IMR-90 (cell line): ENCODE data around the gene UBP1. TPM values are rescaled to one million over a fixed set of nuclear protein-coding genes. Genes with fewer than 3 reads are reported as not detected.

Experiments used
- ATAC-seq: fragments of 200-7000 bp; cut with Tn5 transposase; 2 replicates; pipeline ENCODE4 v1.9.1; 2020; ENCODE audit warnings: low read depth, mild to moderate bottlenecking, moderate library complexity
- BruUV-seq: library from RNA; stranded (reverse); fragments of 400-500 nt; replicated peaks from 2 replicates; lab custom pipeline; 2021; lab: Mats Ljungman, UMichigan
- CTCF ChIA-PET: fragments of 300-600 bp; formaldehyde crosslinking; extraction: SDS; loops from one replicate; lab custom pipeline; 2021; ENCODE audit warnings: antibody characterized with exemption; lab: Yijun Ruan, JAX
- POLR2A ChIA-PET: fragments of 300-600 bp; sonication (Branson Sonifier 250); formaldehyde crosslinking; loops from one replicate; lab custom pipeline; 2022; ENCODE audit warnings: antibody characterized with exemption; ENCODE audit not compliant: unreplicated experiment; lab: Charles Lee
- DNase-seq: peaks from one replicate; pipeline ENCODE4 v3.0.0; 2013
- H2AFZ ChIP-seq: replicated peaks from 2 replicates; pipeline ENCODE3; 2013; ENCODE audit warnings: low read length, mild to moderate bottlenecking; ENCODE audit not compliant: poor library complexity
- H2AK5ac ChIP-seq: 2 replicates; pipeline ENCODE4 v1.6.1; 2013; ENCODE audit warnings: low read depth, low read length, inconsistent platforms
- H2AK9ac ChIP-seq: replicated peaks from 2 replicates; pipeline ENCODE3; 2013; ENCODE audit warnings: mild to moderate bottlenecking, low read depth, low read length, moderate library complexity; ENCODE audit not compliant: poor library complexity
- H2BK120ac ChIP-seq: 2 replicates; pipeline ENCODE4 v1.6.1; 2013; ENCODE audit warnings: low read depth, low read length, inconsistent platforms
- H2BK15ac ChIP-seq: 3 replicates; pipeline ENCODE4 v1.6.1; 2013; ENCODE audit warnings: low read depth, low read length, inconsistent platforms
- H2BK20ac ChIP-seq: 2 replicates; pipeline ENCODE4 v1.6.1; 2013; ENCODE audit warnings: low read depth, mild to moderate bottlenecking, inconsistent platforms, low read length, moderate library complexity
- H2BK5ac ChIP-seq: 2 replicates; pipeline ENCODE4 v1.6.1; 2013; ENCODE audit warnings: mild to moderate bottlenecking, low read depth, low read length, inconsistent platforms; ENCODE audit not compliant: poor library complexity, severe bottlenecking
- H3K14ac ChIP-seq: replicated peaks from 2 replicates; pipeline ENCODE4 v1.6.1; 2013; ENCODE audit warnings: low read depth, low read length, inconsistent platforms
- H3K18ac ChIP-seq: 2 replicates; pipeline ENCODE4 v1.6.1; 2013; ENCODE audit warnings: low read depth, low read length, control low read depth
- H3K23ac ChIP-seq: 2 replicates; pipeline ENCODE4 v1.6.1; 2013; ENCODE audit warnings: low read depth, low read length, inconsistent platforms
- H3K27ac ChIP-seq: 2 replicates; pipeline ENCODE4 v1.5.1; 2013; ENCODE audit warnings: mild to moderate bottlenecking, control low read depth, low read length; ENCODE audit not compliant: insufficient read depth
- H3K27me3 ChIP-seq: 2 replicates; pipeline ENCODE4 v1.6.1; 2013; ENCODE audit warnings: low read length; ENCODE audit not compliant: control insufficient read depth, insufficient read depth
- H3K36me3 ChIP-seq: 2 replicates; pipeline ENCODE4 v1.6.1; 2013; ENCODE audit warnings: low read length, mixed read lengths; ENCODE audit not compliant: control insufficient read depth, insufficient read depth
- H3K4ac ChIP-seq: 2 replicates; pipeline ENCODE4 v1.6.1; 2013; ENCODE audit warnings: low read depth, low read length, inconsistent platforms
- H3K4me1 ChIP-seq: 2 replicates; pipeline ENCODE4 v1.6.1; 2013; ENCODE audit warnings: low read length, mixed read lengths; ENCODE audit not compliant: control insufficient read depth, insufficient read depth
- H3K4me2 ChIP-seq: 2 replicates; pipeline ENCODE4 v1.6.1; 2013; ENCODE audit warnings: low read depth, mild to moderate bottlenecking, control low read depth, low read length, moderate library complexity
- H3K4me3 ChIP-seq: 2 replicates; pipeline ENCODE4 v1.5.1; 2013; ENCODE audit warnings: low read depth, mild to moderate bottlenecking, control low read depth, low read length, moderate library complexity; ENCODE audit not compliant: insufficient read depth
- H3K56ac ChIP-seq: 2 replicates; pipeline ENCODE4 v1.6.1; 2013; ENCODE audit warnings: low read length, inconsistent platforms; ENCODE audit not compliant: insufficient read depth; ENCODE audit errors: extremely low read depth
- H3K79me1 ChIP-seq, 2 experiments: 2 replicates each; pipeline ENCODE4 v1.6.1; 2013; ENCODE audit warnings: low read length in 2 of 2, inconsistent platforms in 1 of 2, low read depth in 1 of 2
- H3K9ac ChIP-seq: 2 replicates; pipeline ENCODE4 v1.6.1; 2013; ENCODE audit warnings: low read depth, low read length, control low read depth
- H3K9me1 ChIP-seq: 2 replicates; pipeline ENCODE4 v1.6.1; 2013; ENCODE audit warnings: low read length, inconsistent platforms; ENCODE audit not compliant: insufficient read depth
- H3K9me3 ChIP-seq: 2 replicates; pipeline ENCODE4 v1.6.1; 2013; ENCODE audit warnings: low read length; ENCODE audit not compliant: control insufficient read depth, insufficient read depth
- H4K20me1 ChIP-seq: 2 replicates; pipeline ENCODE4 v1.6.1; 2013; ENCODE audit warnings: low read length, inconsistent platforms; ENCODE audit not compliant: insufficient read depth
- H4K5ac ChIP-seq: 2 replicates; pipeline ENCODE4 v1.6.1; 2013; ENCODE audit warnings: mild to moderate bottlenecking, low read depth, low read length, control low read depth
- H4K8ac ChIP-seq, 2 experiments: 2 replicates each; pipeline ENCODE4 v1.6.1; 2013; ENCODE audit warnings: low read depth in 2 of 2, low read length in 2 of 2, control low read depth in 1 of 2, inconsistent platforms in 1 of 2
- H4K91ac ChIP-seq: 2 replicates; pipeline ENCODE4 v1.6.1; 2013; ENCODE audit warnings: low read depth, low read length, inconsistent platforms; ENCODE audit not compliant: insufficient read depth
- BHLHE40 ChIP-seq: fragments of 150-350 bp; IDR thresholded peaks from 2 replicates; pipeline ENCODE4 v1.6.1; 2016; ENCODE audit warnings: mild to moderate bottlenecking, low read depth, low read length
- CEBPB ChIP-seq: IDR thresholded peaks from 2 replicates; pipeline ENCODE4 v1.6.1; 2012; ENCODE audit warnings: low read depth, low read length, improper control_type of control experiment
- CHD1 ChIP-seq: IDR thresholded peaks from 2 replicates; pipeline ENCODE4 v1.6.1; 2012; ENCODE audit warnings: low read depth, low read length, improper control_type of control experiment
- FOS ChIP-seq: fragments of 150-350 bp; IDR thresholded peaks from 2 replicates; pipeline ENCODE4 v1.6.1; 2016; ENCODE audit warnings: low read depth, low read length
- MAFK ChIP-seq: IDR thresholded peaks from 2 replicates; pipeline ENCODE4 v1.6.1; 2012; ENCODE audit warnings: low read depth, low read length, improper control_type of control experiment
- MAZ ChIP-seq: IDR thresholded peaks from 2 replicates; pipeline ENCODE4 v1.6.1; 2012; ENCODE audit warnings: low read depth, mild to moderate bottlenecking, low read length, improper control_type of control experiment, moderate library complexity, borderline replicate concordance
- MXI1 ChIP-seq: IDR thresholded peaks from 2 replicates; pipeline ENCODE4 v1.6.1; 2012; ENCODE audit warnings: low read depth, mild to moderate bottlenecking, low read length, moderate library complexity, borderline replicate concordance
- POLR2A ChIP-seq: IDR thresholded peaks from 2 replicates; pipeline ENCODE4 v1.6.1; 2012; ENCODE audit warnings: mild to moderate bottlenecking, low read depth, low read length
- RCOR1 ChIP-seq: IDR thresholded peaks from 2 replicates; pipeline ENCODE4 v1.6.1; 2012; ENCODE audit warnings: mild to moderate bottlenecking, low read length, improper control_type of control experiment; ENCODE audit not compliant: insufficient replicate concordance
- RFX5 ChIP-seq: IDR thresholded peaks from 2 replicates; pipeline ENCODE4 v1.8.0; 2012; ENCODE audit warnings: low read depth, mild to moderate bottlenecking, low read length, moderate library complexity
- WGBS, 2 experiments: methylation state at CpG; one replicate each; pipeline versions ENCODE4 v1.1.5 to v1.1.7; 2013; ENCODE audit warnings: missing lambda C conversion rate in 2 of 2; ENCODE audit not compliant: insufficient read length in 1 of 2; ENCODE audit errors: extremely low coverage in 2 of 2; 5-methylcytosine and 5-hydroxymethylcytosine counted together
- dilution Hi-C: fragments of 300-500 bp; cut with HindIII; formaldehyde crosslinking; loops from one replicate; pipeline ENCODE4 v1.14.3; 2018; ENCODE audit warnings: low sequenced_read_pairs; ENCODE audit not compliant: unreplicated experiment
- in situ Hi-C: fragments of 300-500 bp; cut with MboI; formaldehyde crosslinking; loops from 3 replicates; pipeline ENCODE4 v1.14.3; 2019; ENCODE audit warnings: low sequenced_read_pairs, inconsistent platforms, mixed read lengths
- intact Hi-C: fragments of 100-400 bp; cut with micrococcal nuclease; formaldehyde crosslinking; loops from 2 replicates; pipeline ENCODE4 v1.10.0; 2022
- polyA plus RNA-seq, 3 experiments: library from polyadenylated mRNA; depleted of rRNA; stranded (reverse); fragments of >200 nt; gene quantifications; 2 replicates each; pipeline ENCODE4 v1.2.3, GENCODE V29; 2012; ENCODE audit warnings: low replicate concordance in 1 of 3
- total RNA-seq: library from RNA; depleted of rRNA; stranded (reverse); fragments of >200 nt; gene quantifications from 2 replicates; pipeline ENCODE4 v1.2.3, GENCODE V29; 2012
- TF ChIP-seq, protein P1 (sequence below): conservative IDR thresholded peaks from 2 replicates; pipeline ENCODE4 v1.5.1; 2012; ENCODE audit warnings: mild to moderate bottlenecking, low read depth, low read length, improper control_type of control experiment
- TF ChIP-seq, protein P2 (sequence below): fragments of 150-350 bp; IDR thresholded peaks from 2 replicates; pipeline ENCODE4 v1.6.1; 2017; ENCODE audit warnings: mild to moderate bottlenecking, antibody characterized with exemption, low read length, low read depth

UBP1 gene
- total and polyA plus RNA-seq, 2 of the 4 experiments (the other 2 are of a cell fraction): 56.3 to 73.8 TPM

- Histone ChIP-seq H3K36me3 (peaks cover 33% of the 10 kb centered on the region), H3K4me3 (no peak overlapping the region), H3K56ac (no peak overlapping the region), H2BK20ac (0 out of 2 replicates have a peak overlapping the region, but pooled peaks have one; percentile 28), H2AK5ac (peak overlapping the region; percentile 79; the same call in 1 of the 2 replicates), H4K8ac (0 out of 4 replicates have a peak overlapping the region, but pooled peaks of 1 of the 2 experiments have one; percentile 51), H2AFZ (peak overlapping the region; percentile 63), H4K5ac (no peak overlapping the region), H3K27ac (peak overlapping the region; percentile 52; the same call in 1 of the 2 replicates), H3K9ac (no peak overlapping the region), H3K9me3 (no peaks in the 10 kb centered on the region), H3K79me1 (peaks cover 27 to 53% of the 10 kb centered on the region in 2 experiments), H3K4me2 (peak overlapping the region; percentile 7; the same call in 1 of the 2 replicates), H3K18ac (no peak overlapping the region; the same call in 1 of the 2 replicates), H4K91ac (no peak overlapping the region), H2BK5ac (peak overlapping the region; percentile 88), H2BK15ac (peak overlapping the region; percentile 33; the same call in 1 of the 3 replicates), H3K4ac (peak overlapping the region; percentile 82), H3K9me1 (peaks cover 10% of the 10 kb centered on the region), H3K14ac (peak overlapping the region; percentile 73; the same call in 1 of the 2 replicates), H2AK9ac (no peak overlapping the region), H3K23ac (no peak overlapping the region), H2BK120ac (peak overlapping the region; percentile 34; the same call in 1 of the 2 replicates), H4K20me1 (peaks cover 4% of the 10 kb centered on the region; the same call in 1 of the 2 replicates), H3K4me1 (peaks cover 10% of the 10 kb centered on the region), H3K27me3 (no peaks in the 10 kb centered on the region)
- intact Hi-C loops: loop anchor here (5.0 kb wide), 1 partner anchor 45 kb away; no protein-coding TSS in a partner anchor
- dilution Hi-C loops: loop anchor here (25.0 kb wide), 1 partner anchor 255 kb away; no protein-coding TSS in a partner anchor
- CTCF ChIA-PET: no interaction called here
- in situ Hi-C loops: loop anchor here (10.0 kb wide), 1 partner anchor 322 kb away; the partner anchor contains the start of gene CLASP2
- peak; percentile 96 for ATAC-seq
- DNase-seq: peak; percentile 93
- no TSS peak for BruUV-seq
- TF ChIP-seq MAFK (peak; percentile 50; the same call in 1 of the 2 replicates), FOS (peak; percentile 93), RFX5 (no peak), BHLHE40 (peak; percentile 69), MAZ (peak; percentile 35; the same call in 1 of the 2 replicates), MXI1 (no peak), RCOR1 (no peak), CHD1 (no peak), CEBPB (peak; percentile 71), POLR2A (no peak)
- TF ChIP-seq, protein P1, sequence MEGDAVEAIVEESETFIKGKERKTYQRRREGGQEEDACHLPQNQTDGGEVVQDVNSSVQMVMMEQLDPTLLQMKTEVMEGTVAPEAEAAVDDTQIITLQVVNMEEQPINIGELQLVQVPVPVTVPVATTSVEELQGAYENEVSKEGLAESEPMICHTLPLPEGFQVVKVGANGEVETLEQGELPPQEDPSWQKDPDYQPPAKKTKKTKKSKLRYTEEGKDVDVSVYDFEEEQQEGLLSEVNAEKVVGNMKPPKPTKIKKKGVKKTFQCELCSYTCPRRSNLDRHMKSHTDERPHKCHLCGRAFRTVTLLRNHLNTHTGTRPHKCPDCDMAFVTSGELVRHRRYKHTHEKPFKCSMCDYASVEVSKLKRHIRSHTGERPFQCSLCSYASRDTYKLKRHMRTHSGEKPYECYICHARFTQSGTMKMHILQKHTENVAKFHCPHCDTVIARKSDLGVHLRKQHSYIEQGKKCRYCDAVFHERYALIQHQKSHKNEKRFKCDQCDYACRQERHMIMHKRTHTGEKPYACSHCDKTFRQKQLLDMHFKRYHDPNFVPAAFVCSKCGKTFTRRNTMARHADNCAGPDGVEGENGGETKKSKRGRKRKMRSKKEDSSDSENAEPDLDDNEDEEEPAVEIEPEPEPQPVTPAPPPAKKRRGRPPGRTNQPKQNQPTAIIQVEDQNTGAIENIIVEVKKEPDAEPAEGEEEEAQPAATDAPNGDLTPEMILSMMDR: no peak
- TF ChIP-seq, protein P2, sequence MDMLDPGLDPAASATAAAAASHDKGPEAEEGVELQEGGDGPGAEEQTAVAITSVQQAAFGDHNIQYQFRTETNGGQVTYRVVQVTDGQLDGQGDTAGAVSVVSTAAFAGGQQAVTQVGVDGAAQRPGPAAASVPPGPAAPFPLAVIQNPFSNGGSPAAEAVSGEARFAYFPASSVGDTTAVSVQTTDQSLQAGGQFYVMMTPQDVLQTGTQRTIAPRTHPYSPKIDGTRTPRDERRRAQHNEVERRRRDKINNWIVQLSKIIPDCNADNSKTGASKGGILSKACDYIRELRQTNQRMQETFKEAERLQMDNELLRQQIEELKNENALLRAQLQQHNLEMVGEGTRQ: peak; percentile 91
- WGBS, 2 experiments: 46% methylated on average over 2 of the region's 4 CpGs; no CpG with 5 or more reads in 1 of the 2 experiments
- POLR2A ChIA-PET: no interaction called here
Observed at GRCh38 chr3:33392703-33393125, 47.5 kb downstream of the UBP1 start.
